NCI-H748 (cell line): Measurements from ENCODE around the gene TMEM38B.
"Not testable (repeated sequence)": the region's sequence is repeated elsewhere in the genome, so short reads cannot be mapped to it uniquely, and the experiment has no call there.

ENCODE experiments used
- DNase-seq: peaks from one replicate; lab custom pipeline; 2025; ENCODE audit not compliant: unreplicated experiment; lab: John Stamatoyannopoulos, UW

The TMEM38B gene

DNA sequence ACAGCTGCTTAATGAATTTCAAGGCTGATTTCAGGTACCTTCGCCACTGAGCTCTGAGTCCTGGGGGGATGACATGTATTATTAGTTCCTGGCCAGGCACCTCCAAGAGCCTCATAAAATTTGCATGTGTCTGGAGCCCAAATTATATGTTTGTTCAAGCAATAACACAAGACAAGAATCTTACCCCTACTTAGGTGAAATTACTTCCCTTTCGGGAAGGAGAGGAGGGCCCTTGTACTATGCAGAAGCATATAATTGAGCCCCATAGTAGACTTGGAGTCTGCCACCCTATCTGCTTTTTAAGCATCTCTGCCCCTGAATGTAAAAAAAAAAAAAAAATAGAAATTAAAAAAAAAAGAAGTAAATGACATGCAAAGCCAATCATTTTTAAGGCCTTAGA is 13.0 kb upstream of the TMEM38B start:
- no peak for DNase-seq

DNA sequence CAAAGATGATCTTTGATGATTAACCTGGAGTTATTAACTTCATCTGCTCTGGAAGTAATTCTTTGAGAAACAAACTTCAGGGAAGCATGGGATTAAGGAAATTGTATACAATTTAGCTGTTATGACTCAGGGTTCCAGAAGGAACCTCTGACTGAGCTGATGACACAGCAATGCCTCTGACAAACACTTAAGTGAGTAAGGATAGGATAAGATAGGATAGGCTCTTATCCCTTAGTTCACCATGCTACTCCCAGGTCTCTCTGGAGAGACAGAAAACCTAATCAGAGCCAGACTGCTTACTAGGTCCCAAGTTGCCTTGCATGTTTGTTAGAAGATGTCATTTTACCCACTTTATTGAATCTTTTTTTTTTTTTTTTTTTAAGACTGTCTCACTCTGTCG is 12.6 kb upstream of the TMEM38B start:
- DNase-seq, result no peak

GRCh38 chr9:105683688-105684275 is 10.6 kb upstream of the TMEM38B start:
- DNase-seq, result no peak

DNA sequence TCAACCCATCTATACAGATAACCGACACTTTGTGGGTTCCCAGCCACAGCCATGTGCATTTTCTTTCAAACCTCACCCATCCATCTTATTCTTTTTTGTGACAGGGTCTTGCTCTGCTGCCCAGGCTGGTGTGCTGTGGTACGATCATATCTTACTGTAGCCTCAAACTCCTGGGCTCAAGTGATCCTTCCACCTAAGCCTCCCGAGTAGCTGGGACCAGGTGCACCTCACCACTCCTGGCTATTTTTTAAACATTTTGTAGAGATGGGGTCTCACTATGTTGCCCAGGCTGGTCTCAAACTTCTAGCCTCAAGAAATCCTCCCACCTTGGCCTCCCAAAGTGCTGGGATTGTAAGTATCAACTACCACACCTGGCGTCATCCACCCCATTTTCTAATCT is 7.4 kb upstream of the TMEM38B start:
- no peak for DNase-seq

GRCh38 chr9:105690742-105691141 is 3.6 kb upstream of the TMEM38B start:
- DNase-seq, result peak; percentile 7

DNA sequence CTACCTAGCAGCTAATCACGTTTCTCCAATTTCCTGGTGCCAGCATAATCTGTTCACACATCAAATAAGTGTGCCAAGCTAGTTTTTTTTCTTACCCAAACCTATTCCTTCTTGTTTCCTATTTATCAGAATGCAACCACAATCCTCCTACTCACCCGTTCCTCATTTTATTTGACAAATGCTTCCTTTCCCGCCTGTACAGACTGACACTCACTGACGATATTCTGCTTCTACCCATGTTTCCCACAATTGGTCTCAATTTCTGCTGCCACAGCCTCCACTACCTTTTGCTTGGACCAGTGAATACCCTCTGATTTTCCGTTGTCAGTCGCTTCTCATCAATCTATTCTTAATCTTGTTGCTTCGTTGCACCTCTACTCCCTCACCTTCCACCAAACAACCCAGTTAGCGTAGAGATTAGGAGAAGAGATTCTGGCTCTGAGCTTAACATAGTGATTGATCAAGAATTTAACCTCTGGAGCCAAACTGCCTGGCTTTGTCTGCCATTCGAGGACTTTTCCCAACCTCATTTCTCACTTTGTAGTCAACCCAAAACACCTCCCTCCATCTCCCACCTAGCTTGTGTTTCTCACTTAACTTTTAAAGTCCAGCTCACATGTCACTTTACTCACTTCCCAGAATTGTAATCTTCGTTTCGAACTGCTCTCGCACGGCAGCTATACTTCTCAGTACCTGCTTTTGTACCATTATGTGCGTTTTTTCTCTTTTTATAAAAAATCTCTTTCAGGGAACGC is 729 bp upstream of the TMEM38B start:
- peak; percentile 55 for DNase-seq

DNA sequence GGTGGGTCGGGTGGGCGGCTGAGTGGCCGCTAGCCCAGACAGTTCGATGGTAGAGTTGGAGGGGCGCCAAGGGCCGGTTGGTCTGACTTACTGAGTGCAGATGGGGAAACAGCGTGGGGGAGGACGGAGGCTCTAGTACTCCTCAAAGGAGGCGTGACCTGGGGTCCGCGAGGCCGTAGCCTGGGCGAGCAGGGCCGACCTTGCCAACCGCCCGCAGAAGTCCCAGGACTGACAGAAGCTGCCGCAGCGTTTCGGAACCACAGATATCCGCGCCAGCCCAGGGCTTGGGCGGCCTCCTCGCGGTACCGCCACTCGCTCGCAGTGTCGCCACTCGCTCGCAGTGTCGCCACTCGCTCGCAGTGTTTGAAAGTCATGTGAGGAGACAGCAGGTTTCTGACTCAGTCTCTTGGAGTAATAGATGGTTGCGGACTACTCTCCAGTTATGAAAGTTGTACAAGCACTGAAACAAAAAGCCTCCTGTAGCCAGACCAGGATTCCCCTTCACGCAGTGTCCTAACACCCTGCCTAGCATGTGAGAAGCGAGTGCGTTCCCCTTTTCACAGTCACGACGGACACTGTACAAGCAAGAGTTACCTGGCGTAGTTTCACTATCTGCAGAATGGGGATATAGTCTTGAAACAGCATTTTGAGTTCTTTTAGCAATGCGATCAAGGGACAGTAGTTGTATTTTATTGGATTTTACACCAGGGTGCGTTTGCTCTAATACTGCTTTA is 674 bp downstream of the TMEM38B start:
- peak; percentile 77 for DNase-seq

DNA sequence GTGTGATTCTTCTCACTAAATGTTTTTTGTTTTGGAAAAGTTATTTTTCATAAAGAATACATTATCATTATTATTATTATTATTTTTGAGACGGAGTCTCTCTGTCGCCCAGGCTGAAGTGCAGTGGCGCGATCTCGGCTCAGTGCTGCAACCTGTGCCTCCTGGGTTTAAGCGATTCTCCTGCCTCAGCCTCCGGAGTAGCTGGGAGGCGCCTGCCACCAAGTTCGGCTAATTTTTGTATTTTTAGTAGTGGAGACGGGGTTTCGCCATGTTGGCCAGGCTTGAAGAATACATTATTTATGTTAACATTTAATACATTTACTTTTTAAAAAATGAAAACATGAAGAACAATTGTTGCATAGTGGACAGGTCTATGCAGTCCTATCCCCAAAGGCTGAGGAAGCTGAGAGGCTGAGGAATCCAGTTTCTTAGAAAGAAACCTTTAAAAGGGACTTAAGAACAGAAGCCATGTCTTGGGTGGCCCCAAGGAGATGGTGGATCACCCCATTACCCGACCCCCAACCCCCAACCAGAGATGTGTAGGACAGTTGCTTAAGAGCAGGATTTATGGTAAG is 2.0 kb downstream of the TMEM38B start:
- no peak for DNase-seq

- no peak for DNase-seq
Observed at GRCh38 chr9:105697871-105698270, 3.5 kb downstream of the TMEM38B start.

DNA sequence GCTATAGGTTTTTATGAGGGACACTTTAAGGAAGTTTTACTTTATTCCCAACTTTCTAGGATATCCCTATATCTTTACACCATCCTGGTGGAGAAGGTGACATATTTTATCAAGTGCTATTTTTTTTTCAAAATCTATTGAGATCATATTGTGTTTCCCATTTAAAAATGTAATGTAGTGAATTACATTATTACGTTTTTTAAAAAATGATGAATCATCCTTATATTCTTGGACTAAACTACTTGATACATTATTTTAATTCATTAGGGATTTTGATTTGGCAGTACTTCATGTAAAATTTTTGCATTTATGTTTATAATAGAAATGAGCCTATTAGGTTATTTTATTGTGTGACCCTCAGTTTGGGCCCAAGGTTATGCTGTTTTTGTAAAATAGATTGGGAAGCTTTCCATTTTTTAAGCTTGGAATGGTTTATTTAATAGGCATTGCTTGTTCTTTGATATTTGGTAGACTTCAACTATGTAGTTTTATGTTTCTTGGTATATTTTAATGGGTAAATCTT is 4.1 kb downstream of the TMEM38B start:
- no peak for DNase-seq

GRCh38 chr9:105700668-105701067 is 6.3 kb downstream of the TMEM38B start:
- no peak for DNase-seq

- DNase-seq, result no peak
Observed at GRCh38 chr9:105701145-105701544, 6.8 kb downstream of the TMEM38B start.

- DNase-seq, result no peak
Observed at GRCh38 chr9:105702207-105702606, 7.9 kb downstream of the TMEM38B start.

DNA sequence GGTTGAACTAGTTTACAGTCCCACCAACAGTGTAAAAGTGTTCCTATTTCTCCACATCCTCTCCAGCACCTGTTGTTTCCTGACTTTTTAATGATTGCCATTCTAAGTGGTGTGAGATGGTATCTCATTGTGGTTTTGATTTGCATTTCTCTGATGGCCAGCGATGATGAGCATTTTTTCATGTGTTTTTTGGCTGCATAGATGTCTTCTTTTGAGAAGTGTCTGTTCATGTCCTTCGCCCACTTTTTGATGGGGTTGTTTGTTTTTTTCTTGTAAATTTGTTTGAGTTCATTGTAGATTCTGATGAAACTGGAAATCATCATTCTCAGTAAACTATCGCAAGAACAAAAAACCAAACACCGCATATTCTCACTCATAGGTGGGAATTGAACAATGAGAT is 9.3 kb downstream of the TMEM38B start:
- DNase-seq, result not testable (repeated sequence)

DNA sequence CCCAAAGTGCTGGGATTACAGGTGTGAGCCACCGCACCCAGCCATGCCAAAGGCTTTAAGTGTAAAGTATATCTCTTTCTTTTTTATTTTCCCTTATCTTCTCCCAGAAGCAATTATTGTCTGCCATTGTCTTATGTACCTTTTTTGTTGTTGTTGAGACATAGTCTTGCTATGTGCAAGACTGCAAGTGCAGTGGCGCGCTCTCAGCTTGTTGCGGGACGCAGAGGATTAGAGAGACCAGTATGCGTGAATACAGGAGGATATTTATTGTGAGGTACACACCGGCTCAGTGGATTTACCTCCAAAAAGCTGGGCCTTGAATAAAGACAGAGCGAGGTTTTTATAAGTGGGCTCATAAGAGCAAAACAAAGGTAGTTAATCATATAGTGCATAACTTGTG is 11.8 kb downstream of the TMEM38B start:
- no peak for DNase-seq

DNA sequence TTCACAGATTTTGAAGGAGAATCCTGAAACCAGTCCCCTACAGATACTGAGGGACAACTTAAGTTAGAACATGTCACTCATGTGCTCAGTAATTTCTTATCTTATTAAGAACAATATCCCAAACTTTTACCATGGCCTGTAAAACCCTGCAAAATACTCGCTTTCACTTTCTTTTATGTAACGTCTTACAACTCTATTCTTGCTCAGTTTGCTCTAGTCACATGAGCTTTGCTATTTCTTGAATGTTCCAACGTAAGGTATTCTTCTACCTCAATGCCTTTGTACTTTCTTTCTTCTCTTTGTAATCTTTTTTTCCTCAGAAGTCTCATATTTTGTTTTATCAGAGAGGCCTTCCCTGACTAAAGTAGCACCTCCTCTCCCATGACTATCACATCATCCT is 14.1 kb downstream of the TMEM38B start:
- no peak for DNase-seq

GRCh38 chr9:105710638-105711037 is 16.3 kb downstream of the TMEM38B start:
- DNase-seq, result no peak

GRCh38 chr9:105711867-105712266 is 17.5 kb downstream of the TMEM38B start:
- DNase-seq, result no peak

- DNase-seq, result no peak
Observed at GRCh38 chr9:105712297-105712696, 18.0 kb downstream of the TMEM38B start.

DNA sequence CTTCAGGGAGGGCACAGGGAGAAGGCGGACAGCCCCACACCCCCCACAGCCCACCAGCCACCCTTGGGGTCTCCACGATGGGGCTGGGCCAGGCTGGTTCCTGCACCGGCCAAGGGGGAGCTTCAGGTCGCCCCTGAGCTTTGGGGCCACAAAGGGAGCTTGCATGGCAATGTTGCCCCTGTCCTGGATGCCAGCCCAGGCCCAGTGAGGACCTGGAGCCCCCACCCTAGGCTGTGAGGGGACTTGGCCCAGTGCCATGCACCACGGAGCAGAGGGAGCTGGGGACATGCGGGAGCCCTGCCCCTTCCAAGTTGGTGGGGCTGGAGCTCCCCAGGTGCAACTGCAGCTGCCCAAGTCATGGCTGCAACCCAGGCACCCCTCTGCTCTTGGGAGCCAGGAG is 18.4 kb downstream of the TMEM38B start:
- DNase-seq, result no peak

DNA sequence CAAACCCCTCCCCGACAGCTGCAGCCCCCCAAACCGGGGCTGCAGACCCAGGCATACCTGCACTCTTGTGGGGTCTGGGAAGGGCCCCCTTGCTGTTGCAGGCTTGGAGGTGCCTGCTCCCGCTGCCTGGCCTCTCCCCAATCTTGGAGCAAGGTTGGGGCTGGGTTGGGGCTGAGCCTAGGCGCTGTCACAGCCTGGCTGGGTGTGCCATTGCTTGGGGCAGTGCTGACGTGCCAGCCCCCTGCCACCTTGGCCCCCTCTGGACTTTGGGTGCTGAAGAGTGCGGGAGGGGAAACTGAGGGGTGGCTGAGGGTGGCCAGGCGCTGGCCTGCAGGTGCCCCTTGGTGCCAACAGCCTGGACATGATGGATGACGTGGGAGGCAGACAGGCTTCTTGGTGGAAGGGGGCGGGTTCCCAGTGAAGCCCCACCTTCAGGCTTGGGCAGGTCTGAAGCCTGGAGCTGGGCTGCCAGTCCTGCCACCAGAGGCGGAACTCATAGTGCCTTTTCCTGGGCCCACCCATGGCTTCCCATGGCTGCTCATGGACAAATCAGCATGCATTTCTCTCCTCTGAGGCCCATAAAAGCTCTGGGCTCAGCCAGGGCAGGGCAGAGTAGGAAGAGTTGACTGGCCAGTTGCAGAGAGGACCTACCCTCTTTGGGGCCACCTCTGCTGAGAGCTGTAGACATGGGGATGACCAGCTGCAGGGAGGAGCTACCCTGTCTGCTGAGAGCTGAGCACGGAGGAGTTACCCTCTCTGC is 19.1 kb downstream of the TMEM38B start:
- DNase-seq, result no peak
